GM12872 (cell line): ENCODE results near the gene KAZN.

ENCODE experiments used
- TF ChIP-seq, protein P1 (sequence below): IDR thresholded peaks from 3 replicates; pipeline ENCODE4 v1.5.1; 2011; ENCODE audit warnings: low read depth, mild to moderate bottlenecking, low read length, moderate library complexity; ENCODE audit not compliant: insufficient read depth

Gene KAZN

DNA sequence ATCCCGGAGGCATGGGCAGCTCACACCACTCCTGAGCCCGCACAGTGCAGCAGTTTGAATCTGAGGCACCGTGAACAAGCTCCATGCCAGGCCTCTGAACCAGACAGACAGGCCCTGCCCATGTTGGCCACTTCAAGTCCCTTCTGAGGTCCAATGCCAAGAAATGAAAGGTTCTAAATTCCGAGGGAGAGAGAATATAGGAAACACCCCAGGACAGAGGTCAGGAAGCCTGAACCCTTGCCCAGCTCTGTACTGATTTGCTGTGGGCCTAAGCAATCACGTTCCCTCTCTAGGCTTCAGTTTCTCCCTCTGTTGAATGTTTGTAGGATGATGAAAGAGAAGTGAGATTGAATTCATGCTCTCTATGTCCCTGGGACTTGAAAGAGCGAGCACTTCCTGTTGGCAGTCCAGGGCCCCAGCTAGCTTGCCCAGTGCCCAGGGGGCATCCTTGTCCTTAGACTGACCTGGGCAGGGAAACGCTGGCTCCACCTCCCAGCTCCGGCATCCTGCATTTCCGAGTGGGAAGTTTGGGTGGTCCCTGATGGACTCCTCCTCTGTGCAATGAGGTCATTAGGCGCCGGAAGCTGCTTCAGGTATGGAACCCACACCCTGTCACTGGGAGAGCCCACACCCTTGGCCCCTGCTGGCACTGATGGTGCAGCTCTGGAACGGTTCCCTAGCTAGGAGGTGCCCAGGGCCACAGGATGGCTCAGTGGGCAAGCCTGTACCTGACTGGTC, 312.7 kb downstream of the KAZN start:
- TF ChIP-seq, protein P1, sequence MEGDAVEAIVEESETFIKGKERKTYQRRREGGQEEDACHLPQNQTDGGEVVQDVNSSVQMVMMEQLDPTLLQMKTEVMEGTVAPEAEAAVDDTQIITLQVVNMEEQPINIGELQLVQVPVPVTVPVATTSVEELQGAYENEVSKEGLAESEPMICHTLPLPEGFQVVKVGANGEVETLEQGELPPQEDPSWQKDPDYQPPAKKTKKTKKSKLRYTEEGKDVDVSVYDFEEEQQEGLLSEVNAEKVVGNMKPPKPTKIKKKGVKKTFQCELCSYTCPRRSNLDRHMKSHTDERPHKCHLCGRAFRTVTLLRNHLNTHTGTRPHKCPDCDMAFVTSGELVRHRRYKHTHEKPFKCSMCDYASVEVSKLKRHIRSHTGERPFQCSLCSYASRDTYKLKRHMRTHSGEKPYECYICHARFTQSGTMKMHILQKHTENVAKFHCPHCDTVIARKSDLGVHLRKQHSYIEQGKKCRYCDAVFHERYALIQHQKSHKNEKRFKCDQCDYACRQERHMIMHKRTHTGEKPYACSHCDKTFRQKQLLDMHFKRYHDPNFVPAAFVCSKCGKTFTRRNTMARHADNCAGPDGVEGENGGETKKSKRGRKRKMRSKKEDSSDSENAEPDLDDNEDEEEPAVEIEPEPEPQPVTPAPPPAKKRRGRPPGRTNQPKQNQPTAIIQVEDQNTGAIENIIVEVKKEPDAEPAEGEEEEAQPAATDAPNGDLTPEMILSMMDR: no peak

DNA sequence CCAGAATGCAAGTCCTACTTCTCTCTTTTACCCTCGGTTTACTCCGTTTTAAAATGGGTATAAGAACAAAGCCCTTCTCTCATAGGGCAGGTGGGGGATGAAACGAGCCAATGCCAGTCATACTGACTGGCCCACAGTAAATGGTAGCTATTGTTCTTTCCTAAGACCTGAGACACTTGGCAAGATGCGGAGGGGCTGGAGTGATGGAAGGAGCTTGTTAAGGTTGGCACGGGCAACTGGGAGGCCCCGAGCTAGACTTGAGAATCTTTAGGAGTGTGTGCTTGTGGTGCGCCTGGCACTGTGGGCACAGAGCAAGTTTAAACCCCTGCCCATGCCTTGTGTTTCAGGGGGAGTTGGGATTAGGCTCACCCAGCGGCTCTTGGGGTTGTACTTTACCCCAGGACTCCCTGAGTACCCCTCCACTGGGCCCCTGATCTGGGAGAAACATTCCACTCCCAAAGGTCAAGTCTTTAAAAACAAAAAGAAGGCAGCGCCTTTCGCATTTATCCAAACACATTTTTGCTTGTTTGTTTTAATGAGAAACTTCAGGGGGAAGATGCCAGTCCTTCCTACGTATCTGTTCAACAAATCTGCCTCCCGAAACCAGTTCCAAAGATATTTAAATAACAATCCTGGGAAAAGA, 314.5 kb downstream of the KAZN start:
- TF ChIP-seq, protein P1: no peak

DNA sequence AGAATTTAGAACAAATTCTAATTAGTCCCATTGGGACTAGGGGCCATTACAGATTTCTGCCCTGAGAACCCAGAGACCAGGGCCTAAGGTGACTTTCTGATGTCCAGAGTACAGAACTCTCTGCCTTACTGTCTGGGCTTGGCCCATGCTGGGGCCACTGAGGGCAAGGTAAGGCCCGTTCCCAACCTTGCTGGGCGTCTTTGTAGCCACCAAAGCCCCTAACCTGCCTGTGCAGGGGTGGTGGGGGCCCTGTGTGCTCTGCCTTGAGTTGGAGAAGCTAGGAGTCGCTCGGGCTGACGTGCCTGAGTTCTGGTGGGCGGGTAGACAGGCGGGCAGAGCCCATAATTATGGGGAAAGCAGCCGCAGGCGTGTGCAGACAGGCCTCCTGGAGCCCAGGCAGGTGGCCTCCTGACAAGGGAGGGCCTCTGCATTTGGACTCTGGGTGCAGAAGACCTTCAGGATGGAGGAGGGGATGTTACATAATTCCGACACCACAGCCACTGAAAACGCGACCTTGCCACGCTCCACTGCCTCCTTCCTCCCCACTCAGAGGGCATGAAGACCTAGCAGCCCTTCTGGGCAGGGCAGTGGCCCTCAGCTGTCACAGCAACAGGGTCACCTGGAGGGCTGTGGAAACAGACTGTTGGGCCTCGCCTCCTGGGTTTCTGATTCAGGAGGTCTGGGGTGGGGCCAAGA, 315.1 kb downstream of the KAZN start:
- TF ChIP-seq, protein P1: no peak

DNA sequence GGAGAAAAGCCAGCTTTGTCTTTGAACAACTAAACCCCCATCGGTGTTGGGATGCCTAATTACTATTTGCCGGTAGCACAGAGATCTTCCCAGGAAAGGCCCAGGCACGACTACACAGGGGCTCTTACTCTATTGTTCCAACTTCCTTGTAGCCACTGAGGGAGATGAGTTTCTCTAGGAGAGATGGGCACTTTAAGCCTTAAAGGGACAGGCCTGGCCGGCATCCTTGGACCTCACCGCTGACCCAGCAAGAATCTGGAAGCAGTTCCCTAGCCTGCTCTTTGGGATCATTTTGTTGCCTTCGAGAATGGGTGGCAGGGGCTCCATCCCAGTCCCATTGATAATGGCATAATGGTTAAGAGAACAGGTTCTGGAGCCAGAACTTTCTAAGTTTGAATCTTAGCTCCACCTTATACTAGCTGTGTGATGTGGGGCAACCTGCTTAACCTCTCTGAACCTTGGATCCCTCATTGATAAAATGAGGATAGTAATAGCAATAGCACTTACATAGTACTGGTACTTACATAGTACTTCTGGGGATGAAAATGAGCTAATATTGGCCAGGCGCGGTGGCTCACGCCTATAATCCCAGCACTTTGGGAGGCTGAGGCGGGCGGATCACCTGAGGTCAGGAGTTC, 316.0 kb downstream of the KAZN start:
- TF ChIP-seq, protein P1: no peak

DNA sequence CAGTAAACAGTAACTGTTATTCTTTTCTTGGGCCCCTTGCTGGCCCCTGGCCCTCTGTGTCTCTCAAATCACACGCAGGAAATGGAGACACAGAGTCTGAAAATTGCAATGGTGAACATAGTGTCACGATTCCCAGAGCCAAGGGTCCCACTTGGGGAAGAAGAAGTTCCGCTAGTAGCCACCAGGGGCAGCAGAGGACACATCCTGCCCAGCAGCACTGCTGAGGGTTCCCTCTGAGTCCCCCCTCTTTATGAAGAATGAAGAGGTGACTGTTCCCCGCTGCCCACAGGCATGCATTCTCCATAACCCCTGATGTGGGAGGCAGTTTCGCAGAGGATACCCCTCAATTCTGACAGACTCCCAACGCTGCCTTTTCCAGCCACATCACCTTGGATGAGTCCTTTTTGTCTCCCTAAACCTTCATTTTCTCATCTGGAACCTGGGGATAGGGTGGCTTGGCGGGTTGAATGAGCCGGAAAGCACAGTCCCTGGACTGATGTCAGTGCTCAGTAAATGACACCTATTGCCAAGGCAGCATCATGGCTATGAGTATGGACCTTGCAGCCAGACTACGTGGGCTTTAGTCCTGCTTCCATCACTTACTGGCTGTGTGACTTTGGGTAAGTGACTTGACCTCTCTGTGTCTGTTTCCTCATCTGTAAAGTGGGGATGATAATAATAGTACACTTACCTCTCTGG, 317.0 kb downstream of the KAZN start:
- TF ChIP-seq, protein P1: peak; percentile 97

DNA sequence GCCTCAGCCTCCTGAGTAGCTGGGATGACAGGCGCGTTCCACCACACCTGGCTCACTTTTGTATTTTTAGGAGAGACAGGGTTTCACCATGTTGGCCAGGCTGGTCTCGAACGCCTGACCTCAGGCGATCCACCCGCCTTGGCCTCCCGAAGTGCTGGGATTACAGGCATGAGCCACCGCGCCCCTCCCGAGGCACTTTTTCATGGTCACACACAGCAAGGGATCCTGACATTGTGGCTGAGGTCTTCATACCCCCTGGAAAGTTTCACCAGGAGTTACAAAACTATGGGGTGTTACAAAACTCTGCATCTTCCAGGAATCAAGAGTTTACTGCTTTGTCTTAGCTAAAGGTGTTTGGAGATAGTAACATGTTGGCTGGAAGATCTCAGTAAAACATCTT, 320.8 kb downstream of the KAZN start:
- TF ChIP-seq, protein P1: no peak
